Keratinocyte (primary cell): ENCODE data around the gene ASAH2. TPM values are rescaled to one million over a fixed set of nuclear protein-coding genes. Genes with fewer than 3 reads are reported as not detected.

ENCODE experiments used
- DNase-seq: peaks from one replicate; pipeline ENCODE4 v3.0.0-alpha.2; 2011; ENCODE audit warnings: low read depth, missing footprints, low spot score
- FAIRE-seq: peaks from 2 replicates; lab custom pipeline; 2011; peaks lifted over from hg19 to GRCh38; lab: Jason Lieb, UNC
- H2AFZ ChIP-seq: 2 replicates; pipeline ENCODE4 v1.6.0; 2012; ENCODE audit warnings: low read length, control low read depth, inconsistent platforms; ENCODE audit not compliant: control insufficient read depth
- H3K27ac ChIP-seq: 2 replicates; pipeline ENCODE4 v1.5.1; 2011; ENCODE audit warnings: low read length; ENCODE audit not compliant: control insufficient read depth, insufficient read depth
- H3K27me3 ChIP-seq: 3 replicates; pipeline ENCODE4 v1.6.0; 2011; ENCODE audit warnings: low read length; ENCODE audit not compliant: control insufficient read depth, insufficient read depth; ENCODE audit errors: extremely low read depth
- H3K36me3 ChIP-seq, 2 experiments: 2 replicates in 1 of 2; 3 replicates in 1 of 2; pipeline ENCODE4 v1.5.1; 2011; ENCODE audit warnings: low read length in 2 of 2, mild to moderate bottlenecking in 1 of 2; ENCODE audit not compliant: control insufficient read depth in 2 of 2, insufficient read depth in 2 of 2; ENCODE audit errors: extremely low read depth in 1 of 2
- H3K4me1 ChIP-seq: 3 replicates; pipeline ENCODE4 v1.5.1; 2011; ENCODE audit warnings: low read length; ENCODE audit not compliant: control insufficient read depth, insufficient read depth; ENCODE audit errors: extremely low read depth
- H3K4me2 ChIP-seq: 3 replicates; pipeline ENCODE4 v1.6.0; 2011; ENCODE audit warnings: low read depth, low read length; ENCODE audit not compliant: control insufficient read depth, insufficient read depth; ENCODE audit errors: extremely low read depth
- H3K4me3 ChIP-seq, 3 experiments: fragments of 200-600 bp in 1 of 3; sonication (generic) in 1 of 3; 2 replicates in 2 of 3; 3 replicates in 1 of 3; pipeline ENCODE4 v1.5.1; 2011 to 2016; ENCODE audit warnings: low read length in 3 of 3, mild to moderate bottlenecking in 3 of 3, control low read depth in 2 of 3, inconsistent platforms in 1 of 3, low read depth in 1 of 3, mixed read lengths in 1 of 3, mixed run types in 1 of 3, moderate library complexity in 1 of 3; ENCODE audit not compliant: control insufficient read depth in 2 of 3, insufficient read depth in 2 of 3; ENCODE audit errors: extremely low read depth in 1 of 3
- H3K79me2 ChIP-seq: 2 replicates; pipeline ENCODE4 v1.6.0; 2012; ENCODE audit warnings: low read length; ENCODE audit not compliant: control insufficient read depth, insufficient read depth
- H3K9ac ChIP-seq: 3 replicates; pipeline ENCODE4 v1.6.0; 2011; ENCODE audit warnings: low read length; ENCODE audit not compliant: control insufficient read depth, insufficient read depth; ENCODE audit errors: extremely low read depth
- H3K9me1 ChIP-seq: 3 replicates; pipeline ENCODE4 v1.6.0; 2011; ENCODE audit warnings: low read length; ENCODE audit not compliant: control insufficient read depth, insufficient read depth; ENCODE audit errors: extremely low read depth
- H3K9me3 ChIP-seq: 2 replicates; pipeline ENCODE4 v1.5.1; 2012; ENCODE audit warnings: low read depth, low read length; ENCODE audit not compliant: control insufficient read depth
- H4K20me1 ChIP-seq: 3 replicates; pipeline ENCODE4 v1.6.0; 2011; ENCODE audit warnings: low read length; ENCODE audit not compliant: control insufficient read depth, insufficient read depth; ENCODE audit errors: extremely low read depth
- CTCF ChIP-seq, 3 experiments: IDR thresholded peaks in 1 of 3; conservative IDR thresholded peaks in 1 of 3; optimal IDR thresholded peaks in 1 of 3; 2 replicates in 2 of 3; 3 replicates in 1 of 3; pipeline versions ENCODE3 to v1.5.1; 2011; ENCODE audit warnings: low read length in 3 of 3, mild to moderate bottlenecking in 3 of 3, moderate library complexity in 2 of 3, control low read depth in 1 of 3, inconsistent platforms in 1 of 3; ENCODE audit not compliant: insufficient read depth in 2 of 3; ENCODE audit errors: extremely low read depth in 1 of 3
- EZH2 ChIP-seq: IDR thresholded peaks from one replicate; pipeline ENCODE4 v1.6.1; 2012; ENCODE audit warnings: inconsistent platforms, mild to moderate bottlenecking, low read length, moderate library complexity
- dilution Hi-C: fragments of 300-500 bp; cut with MboI; formaldehyde crosslinking; loops from one replicate; pipeline ENCODE4 v1.7.0; 2020; ENCODE audit warnings: low sequenced_read_pairs; ENCODE audit not compliant: extremely low pct_ligation_motif_present
- polyA plus RNA-seq, 5 experiments: library from polyadenylated mRNA; depleted of rRNA in 3 of 5; stranded (reverse) in 3 of 5; stranded (forward) in 1 of 5; unstranded in 1 of 5; fragments of >200 nt; gene quantifications; 1 replicate in 1 of 5; 2 replicates in 3 of 5; 3 replicates in 1 of 5; pipeline versions ENCODE4 v1.2.1 to v1.2.3, GENCODE V29; 2011 to 2012; ENCODE audit warnings: missing spikeins in 2 of 5, low read depth in 1 of 5, low replicate concordance in 1 of 5

The ASAH2 gene
- polyA plus RNA-seq, 1 donor (not counting 4 experiments of a cell fraction or from before 2014, with no cell fraction given) = 4.7 TPM

GRCh38 chr10:50216418-50216817 lies 34.9 kb downstream of the ASAH2 start:
- no peaks in the 10 kb centered on the region for H3K36me3 ChIP-seq
- H3K79me2 ChIP-seq = no peaks in the 10 kb centered on the region
- H3K4me3 ChIP-seq = no peak overlapping the region
- no peak overlapping the region for H3K9ac ChIP-seq
- TF ChIP-seq CTCF (optimal IDR thresholded peaks at IDR 0.05 in 1 of 3, IDR thresholded peaks at IDR 0.05 in 1 of 3, conservative IDR thresholded peaks at IDR 0.05 in 1 of 3; ENCODE audit: extremely low read depth in 1 of 3, insufficient read depth in 2 of 3, low read length in 3 of 3) (no peak), EZH2 (no peak)
- no peaks in the 10 kb centered on the region for H3K9me1 ChIP-seq
- DNase-seq (no peak), FAIRE-seq (no peak)
- H3K27me3 ChIP-seq = no peaks in the 10 kb centered on the region
- no peaks in the 10 kb centered on the region for H3K4me1 ChIP-seq
- H3K27ac ChIP-seq = no peak overlapping the region
- H2AFZ ChIP-seq = no peak overlapping the region
- dilution Hi-C loops = no loop called here
- H3K9me3 ChIP-seq = no peaks in the 10 kb centered on the region
- no peaks in the 10 kb centered on the region for H4K20me1 ChIP-seq
- no peak overlapping the region for H3K4me2 ChIP-seq

- TF ChIP-seq CTCF (optimal IDR thresholded peaks at IDR 0.05 in 1 of 3, IDR thresholded peaks at IDR 0.05 in 1 of 3, conservative IDR thresholded peaks at IDR 0.05 in 1 of 3; ENCODE audit: extremely low read depth in 1 of 3, insufficient read depth in 2 of 3, low read length in 3 of 3) (no peak), EZH2 (no peak)
Observed at GRCh38 chr10:50211670-50212069, 39.6 kb downstream of the ASAH2 start.

More at GRCh38 chr10:50211670-50212069, 39.6 kb downstream of the ASAH2 start:
- no peaks in the 10 kb centered on the region for H4K20me1 ChIP-seq
- no peaks in the 10 kb centered on the region for H3K36me3 ChIP-seq
- dilution Hi-C loops = no loop called here
- H3K27me3 ChIP-seq = no peaks in the 10 kb centered on the region
- no peak overlapping the region for H3K4me3 ChIP-seq
- no peak overlapping the region for H3K4me2 ChIP-seq
- no peak overlapping the region for H2AFZ ChIP-seq
- H3K79me2 ChIP-seq = no peaks in the 10 kb centered on the region
- no peaks in the 10 kb centered on the region for H3K9me3 ChIP-seq
- no peak overlapping the region for H3K27ac ChIP-seq
- FAIRE-seq (no peak), DNase-seq (no peak)
- H3K9ac ChIP-seq = no peak overlapping the region
- no peaks in the 10 kb centered on the region for H3K4me1 ChIP-seq
- no peaks in the 10 kb centered on the region for H3K9me1 ChIP-seq
